Non-pigmented ciliary epithelial cell (primary cell): ENCODE results near the gene CFAP99.

Source experiments
- DNase-seq: peaks from one replicate; pipeline ENCODE4 v3.0.0-alpha.2; 2010; ENCODE audit warnings: low read depth

CFAP99 gene

GRCh38 chr4:2390784-2391421 lies 27.9 kb upstream of the CFAP99 start:
- DNase-seq = no peak

DNA sequence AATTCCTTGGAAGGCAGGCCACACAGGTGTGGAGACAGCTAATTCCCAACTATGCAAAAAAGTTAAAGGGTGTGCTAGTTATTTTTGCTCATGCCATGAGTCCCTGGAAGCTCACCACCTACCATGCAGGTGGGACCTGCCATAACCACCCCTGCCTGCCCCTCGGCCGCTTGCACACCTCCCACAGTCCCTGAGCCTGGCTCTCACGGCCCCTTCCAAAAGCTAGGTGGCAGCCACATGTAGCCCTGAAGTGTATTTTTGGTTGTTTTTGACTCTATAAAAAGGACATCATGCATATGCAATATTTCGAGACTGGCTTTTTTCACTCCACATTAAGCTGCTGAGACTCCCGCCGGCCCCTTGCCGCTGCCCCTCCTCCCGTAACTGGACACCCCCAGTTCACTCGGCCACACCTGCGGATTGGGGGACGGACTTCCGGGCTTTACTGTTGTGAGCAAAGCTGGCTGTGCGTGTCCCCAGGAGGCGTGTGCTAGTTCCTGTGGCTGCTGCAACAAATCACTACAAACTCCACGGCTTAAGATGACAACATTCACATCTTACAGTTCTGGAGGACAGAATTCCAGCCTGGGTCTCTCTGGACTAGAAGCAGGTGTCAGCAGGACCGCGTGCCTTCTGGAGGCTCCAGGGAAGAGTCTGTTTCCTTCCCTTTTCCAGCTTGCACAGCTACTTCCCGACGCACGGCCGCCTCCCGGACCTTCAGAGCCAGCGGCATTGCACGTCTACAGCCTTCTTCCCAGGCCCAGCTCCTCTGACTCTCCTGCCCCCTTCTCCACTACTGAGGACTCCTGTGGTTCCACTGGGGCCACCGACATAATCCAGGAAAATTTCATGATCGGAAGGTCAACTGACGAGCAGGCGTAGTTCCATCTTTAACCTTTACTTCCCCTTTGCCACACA lies 25.1 kb upstream of the CFAP99 start:
- DNase-seq = no peak

DNA sequence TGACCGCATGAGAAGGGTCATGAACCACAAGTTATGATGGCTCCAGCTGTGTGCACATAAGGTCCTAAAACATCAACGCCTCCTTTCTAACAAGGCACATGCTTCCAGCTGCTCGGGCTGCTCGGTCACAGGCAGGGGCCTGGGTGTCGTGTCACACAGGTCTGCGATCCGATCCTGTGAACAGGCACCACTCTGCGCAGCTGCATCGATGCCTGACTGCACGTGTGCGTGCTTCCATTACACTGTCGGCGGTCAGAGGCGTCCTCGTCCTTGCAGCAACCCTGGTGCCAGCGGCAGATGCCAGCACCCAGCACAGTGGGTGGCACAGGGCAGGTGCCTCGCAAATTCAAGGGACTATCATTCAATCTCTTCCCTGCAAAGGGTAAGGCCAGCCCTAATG lies 24.2 kb upstream of the CFAP99 start:
- no peak for DNase-seq

DNA sequence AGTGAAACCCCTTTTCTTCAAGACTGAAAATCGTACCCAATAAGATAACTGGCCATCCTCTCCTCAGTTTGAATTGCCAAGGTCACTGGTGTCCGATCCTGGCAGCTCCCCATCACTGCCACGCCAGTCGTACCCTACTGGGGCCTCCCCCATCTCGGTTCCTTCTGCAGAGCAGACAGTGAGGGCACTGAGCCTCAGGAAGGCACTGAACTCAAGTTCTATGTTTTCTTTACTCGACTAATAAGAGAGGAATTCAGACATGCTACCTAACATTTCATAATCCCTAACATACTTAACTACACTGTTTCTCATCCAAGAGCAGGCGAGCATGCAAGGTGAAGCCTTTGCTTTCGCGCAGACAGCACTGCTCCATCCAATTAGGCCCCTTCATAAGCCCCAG lies 23.7 kb upstream of the CFAP99 start:
- no peak for DNase-seq

DNA sequence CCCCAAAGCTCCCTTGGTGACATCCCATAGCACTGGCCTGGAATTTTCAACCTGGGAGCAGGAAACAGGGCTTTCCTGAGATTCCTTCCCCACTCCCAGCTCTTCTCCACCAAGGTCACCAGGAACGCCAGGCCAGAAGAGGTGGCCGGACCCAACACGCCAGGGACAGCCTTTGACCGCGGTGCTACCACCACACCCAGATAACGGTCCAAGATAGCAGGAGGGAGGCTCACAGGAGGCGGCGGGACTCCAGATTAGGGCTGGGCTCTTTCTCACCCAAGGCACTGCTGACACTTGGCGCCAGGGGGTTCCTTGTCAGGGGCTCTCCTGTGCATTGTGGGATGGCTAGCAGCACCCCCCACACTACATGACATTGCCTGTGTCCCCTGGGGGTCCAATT lies 23.2 kb upstream of the CFAP99 start:
- no peak for DNase-seq

GRCh38 chr4:2396781-2397368 lies 21.9 kb upstream of the CFAP99 start:
- no peak for DNase-seq

GRCh38 chr4:2397596-2398379 lies 21.0 kb upstream of the CFAP99 start:
- DNase-seq = no peak

DNA sequence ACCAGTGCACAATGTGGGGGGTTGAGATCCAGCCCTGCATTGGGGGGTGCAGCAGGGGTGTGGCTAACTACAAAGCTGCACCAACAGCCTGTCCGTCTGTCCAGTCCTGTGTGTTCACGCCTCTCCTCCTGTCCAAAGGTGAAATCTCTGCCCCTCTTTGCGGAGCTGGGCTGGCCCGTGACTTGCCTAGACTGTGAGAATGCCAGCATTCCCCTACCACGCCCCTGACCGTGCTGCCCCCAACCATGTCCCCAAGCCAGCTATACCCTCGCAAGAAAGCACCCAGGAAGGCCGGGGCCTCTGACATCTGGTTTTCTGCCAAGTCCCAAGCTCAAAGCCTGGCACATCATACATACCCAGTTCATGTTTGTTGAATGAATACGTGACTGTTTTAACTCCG lies 19.5 kb upstream of the CFAP99 start:
- DNase-seq = no peak

DNA sequence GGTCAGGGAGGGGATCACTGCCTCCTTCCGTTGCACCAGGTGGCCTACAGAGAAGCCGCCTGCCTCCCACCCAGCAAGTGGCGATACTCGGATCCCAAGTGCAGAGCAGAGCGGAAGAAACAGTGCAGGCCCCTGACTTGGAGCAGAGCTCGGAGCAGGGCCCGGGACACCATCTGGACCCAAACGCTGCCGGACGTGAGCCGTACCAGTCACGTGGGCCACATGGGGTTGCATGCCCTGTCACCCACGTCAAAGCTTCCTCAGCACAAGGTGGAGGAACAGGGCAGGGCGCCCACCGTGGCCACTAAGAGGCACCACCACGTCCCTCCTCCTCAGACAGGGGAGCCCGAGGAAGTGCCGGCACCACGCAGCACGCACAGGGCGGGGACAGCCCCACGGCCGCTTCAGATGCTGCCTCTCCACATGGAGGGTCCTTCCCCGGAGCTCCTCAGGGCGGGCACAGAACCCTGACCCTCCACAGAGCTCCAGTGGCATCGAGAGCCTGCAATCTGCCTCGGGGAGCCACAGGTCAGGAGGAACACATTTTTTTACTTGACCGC lies 19.0 kb upstream of the CFAP99 start:
- DNase-seq = no peak

GRCh38 chr4:2400841-2401609 lies 17.7 kb upstream of the CFAP99 start:
- DNase-seq = no peak

DNA sequence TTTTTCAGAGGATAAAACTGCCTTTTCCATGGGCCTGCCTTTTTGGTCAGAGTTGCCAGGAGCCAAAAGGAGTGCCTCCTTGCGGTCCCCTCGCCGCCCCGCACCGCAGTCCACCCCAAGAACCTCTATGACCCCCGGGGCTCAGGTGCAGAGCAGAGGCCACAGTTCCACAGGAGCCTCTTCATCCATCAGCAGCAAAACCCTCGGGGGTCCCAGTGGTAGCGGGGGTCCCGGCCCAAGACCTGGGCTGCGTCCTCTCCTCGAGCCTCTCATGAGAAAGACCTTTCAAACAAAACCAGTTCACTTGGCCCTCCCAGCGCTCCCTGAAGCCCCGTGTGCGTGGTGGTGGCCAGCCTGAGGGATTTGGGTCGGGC lies 17.2 kb upstream of the CFAP99 start:
- DNase-seq = no peak

DNA sequence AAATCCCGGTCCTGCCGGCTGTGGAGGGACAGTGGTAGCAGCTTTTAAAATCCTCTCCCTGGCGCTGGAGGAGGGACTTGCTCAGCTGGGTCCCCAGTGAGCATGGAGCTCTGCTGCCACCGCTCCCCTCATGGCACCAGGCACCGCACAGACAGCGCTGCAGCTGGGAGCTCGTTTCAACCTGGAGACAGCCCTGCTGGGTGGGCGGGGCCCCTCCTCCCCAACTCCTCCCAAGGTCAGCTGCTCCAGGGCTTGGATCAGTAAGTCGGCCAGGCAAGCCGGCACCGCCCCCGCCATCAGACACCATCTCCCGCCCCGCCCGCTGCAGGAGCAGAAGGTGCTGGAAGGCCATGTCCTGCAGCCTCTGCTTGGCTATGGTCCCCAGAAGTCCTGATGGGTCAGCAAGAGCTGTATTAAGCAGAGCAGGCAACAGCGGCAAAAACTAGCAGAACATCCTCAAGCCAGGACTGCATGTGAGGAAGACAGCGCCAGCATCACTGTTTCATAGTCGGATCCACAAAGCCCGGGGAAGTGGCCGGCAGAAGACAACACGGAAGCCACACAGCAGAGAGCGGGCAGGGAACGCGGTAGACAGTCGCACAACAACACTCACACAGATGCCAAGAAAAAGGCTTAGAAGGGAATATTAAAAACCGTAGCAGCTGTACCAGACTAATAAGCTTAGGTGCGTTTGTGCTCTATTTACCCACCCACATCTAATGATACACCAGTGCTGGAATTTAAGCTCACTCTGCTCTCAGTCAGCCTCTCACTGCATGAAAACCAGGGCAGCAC lies 16.5 kb upstream of the CFAP99 start:
- DNase-seq = no peak

- DNase-seq = no peak
Measured at GRCh38 chr4:2402941-2403340, 15.8 kb upstream of the CFAP99 start.

GRCh38 chr4:2406406-2406805 lies 12.3 kb upstream of the CFAP99 start:
- DNase-seq = no peak

DNA sequence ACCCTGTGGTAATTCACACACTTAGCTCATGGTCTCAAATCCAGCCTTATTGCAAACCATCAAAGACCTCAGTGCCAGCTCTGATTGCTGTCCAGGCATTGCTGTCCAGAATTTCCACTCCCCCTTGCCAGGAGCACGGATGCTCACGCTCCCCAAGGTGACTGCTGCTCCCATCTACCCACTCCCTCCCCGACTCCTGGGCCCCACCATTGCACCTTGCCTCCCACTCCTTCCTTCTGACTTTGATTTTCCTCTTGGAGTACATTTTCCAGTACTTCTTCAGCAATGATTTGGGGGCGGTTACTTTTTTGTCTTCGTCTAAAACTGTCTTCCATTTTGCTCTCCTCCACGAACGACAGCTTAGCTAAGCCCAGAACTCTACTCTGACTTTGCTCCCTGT lies 11.8 kb upstream of the CFAP99 start:
- DNase-seq = no peak

- DNase-seq = no peak
Measured at GRCh38 chr4:2407991-2408342, 10.8 kb upstream of the CFAP99 start.

GRCh38 chr4:2408401-2408958 lies 10.3 kb upstream of the CFAP99 start:
- DNase-seq = no peak

DNA sequence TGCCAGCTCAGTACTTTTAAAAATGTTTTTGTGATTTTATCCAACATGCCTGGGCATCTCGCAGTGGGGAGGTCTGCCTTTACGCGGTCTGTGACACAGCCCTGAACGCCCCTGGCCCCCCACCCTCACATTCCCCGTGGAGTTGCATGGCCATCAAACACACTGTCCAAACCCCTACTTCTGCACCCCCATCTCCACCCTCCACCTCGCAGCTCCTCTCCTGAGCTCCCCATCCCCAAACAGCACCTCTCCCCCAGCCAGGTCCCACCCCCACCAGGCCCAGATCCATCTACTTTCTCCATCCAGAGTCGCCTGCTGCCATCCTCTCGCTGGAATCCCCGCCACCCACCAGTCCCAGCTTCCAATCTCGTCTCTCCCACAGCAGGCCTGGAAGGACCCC lies 9.8 kb upstream of the CFAP99 start:
- DNase-seq = no peak

DNA sequence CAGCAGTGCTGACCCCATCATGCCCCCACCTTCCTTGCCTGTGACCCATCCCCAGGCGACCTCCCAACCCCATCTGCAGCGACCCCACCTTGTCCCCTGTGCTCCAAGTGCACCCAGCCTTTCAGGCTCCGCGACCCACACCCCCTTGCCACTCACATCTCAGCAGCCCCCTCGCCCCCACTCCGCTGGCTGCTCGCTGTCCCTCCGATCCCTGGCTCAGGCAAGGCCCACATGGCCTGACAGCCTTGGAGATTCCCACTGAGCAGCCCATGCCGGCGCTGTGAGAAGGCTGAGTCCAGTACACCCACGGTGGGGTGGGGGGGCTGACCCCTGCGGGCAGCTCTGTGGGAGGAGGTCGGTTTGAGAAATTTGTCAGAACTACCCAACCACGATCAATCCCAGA lies 9.4 kb upstream of the CFAP99 start:
- no peak for DNase-seq

DNA sequence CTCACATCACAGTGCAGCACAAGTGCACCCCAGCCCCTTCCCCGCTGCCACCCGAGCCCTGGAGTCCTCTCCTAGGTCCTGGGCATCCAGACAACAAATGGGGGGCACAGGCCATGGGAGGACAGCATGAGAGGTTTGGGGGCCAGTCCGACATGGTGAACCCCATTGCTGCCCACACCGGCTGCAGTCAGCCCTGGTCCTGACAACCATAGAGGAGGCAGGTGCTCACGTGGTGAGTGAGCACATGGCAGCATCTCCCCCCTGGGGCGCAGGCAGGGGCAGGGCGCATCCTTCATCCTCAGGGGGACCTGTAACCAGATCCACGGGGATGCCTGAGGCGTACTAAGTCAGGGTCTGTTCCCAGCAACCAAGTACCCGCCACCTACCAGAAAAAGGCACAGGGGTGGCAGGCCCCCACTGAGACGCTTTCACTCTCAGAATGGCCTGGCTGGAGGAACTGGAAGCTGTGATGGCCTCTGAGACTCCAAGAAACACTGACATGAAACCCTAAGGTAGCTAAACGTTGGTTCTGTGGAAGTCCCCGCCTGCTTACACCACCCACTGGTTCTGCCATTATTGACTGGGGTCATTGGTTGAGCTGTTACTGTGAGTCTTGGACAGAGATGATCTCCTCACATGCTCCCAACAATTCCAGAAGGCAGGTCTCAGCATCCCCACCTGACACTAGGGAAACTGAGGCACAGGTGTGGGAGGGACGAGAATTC lies 6.8 kb upstream of the CFAP99 start:
- DNase-seq = no peak
